Hepatocyte (in vitro differentiated cells): ENCODE measurements around the gene CA12.

Experiments
- EZH2 ChIP-seq: fragments of 200-600 bp; sonication (generic); IDR thresholded peaks from 2 replicates; pipeline ENCODE4 v1.6.1; 2016; ENCODE audit warnings: antibody characterized with exemption, mild to moderate bottlenecking, borderline replicate concordance
- TF ChIP-seq, protein P1 (sequence below): fragments of 200-600 bp; sonication (generic); IDR thresholded peaks from 2 replicates; pipeline ENCODE4 v1.5.1; 2016; ENCODE audit warnings: antibody characterized with exemption, mild to moderate bottlenecking; ENCODE audit not compliant: poor library complexity

DNA sequence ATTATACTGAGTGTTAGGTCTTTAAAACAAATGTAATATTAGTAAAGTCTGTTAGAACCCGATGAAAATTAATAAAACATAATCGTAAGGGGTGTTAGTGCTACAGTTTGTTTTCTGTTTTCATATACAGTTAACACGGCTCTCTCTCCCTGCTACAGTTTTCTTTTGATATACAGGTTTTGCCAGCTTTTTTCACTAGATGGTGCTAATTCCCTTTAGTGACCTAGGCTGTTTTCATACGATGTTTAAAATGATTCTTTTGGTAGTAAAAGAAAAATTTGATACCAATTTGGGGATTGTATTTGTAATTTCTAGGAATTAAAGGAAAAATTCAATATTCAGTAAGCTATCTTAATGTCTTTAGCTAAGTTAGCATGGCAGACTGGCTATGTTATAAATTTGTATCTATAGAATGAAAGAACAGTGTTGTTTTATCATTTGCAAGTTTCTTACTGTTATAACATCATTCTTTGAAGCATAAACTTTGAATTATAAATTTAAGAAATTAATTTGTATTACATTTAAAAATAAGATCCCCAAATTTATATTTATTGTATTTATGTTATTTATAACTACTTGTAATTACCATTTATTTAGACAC lies 92.8 kb downstream of the CA12 start:
- TF ChIP-seq, protein P1, sequence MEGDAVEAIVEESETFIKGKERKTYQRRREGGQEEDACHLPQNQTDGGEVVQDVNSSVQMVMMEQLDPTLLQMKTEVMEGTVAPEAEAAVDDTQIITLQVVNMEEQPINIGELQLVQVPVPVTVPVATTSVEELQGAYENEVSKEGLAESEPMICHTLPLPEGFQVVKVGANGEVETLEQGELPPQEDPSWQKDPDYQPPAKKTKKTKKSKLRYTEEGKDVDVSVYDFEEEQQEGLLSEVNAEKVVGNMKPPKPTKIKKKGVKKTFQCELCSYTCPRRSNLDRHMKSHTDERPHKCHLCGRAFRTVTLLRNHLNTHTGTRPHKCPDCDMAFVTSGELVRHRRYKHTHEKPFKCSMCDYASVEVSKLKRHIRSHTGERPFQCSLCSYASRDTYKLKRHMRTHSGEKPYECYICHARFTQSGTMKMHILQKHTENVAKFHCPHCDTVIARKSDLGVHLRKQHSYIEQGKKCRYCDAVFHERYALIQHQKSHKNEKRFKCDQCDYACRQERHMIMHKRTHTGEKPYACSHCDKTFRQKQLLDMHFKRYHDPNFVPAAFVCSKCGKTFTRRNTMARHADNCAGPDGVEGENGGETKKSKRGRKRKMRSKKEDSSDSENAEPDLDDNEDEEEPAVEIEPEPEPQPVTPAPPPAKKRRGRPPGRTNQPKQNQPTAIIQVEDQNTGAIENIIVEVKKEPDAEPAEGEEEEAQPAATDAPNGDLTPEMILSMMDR: peak; percentile 85
- TF ChIP-seq EZH2: no peak
